ENCODE data around the gene LRBA. TPM values are rescaled to one million over a fixed set of nuclear protein-coding genes. Genes with fewer than 3 reads are reported as not detected.

Gene LRBA
- total RNA-seq, 1 donor from 2014 or later, result 39.9 TPM

DNA sequence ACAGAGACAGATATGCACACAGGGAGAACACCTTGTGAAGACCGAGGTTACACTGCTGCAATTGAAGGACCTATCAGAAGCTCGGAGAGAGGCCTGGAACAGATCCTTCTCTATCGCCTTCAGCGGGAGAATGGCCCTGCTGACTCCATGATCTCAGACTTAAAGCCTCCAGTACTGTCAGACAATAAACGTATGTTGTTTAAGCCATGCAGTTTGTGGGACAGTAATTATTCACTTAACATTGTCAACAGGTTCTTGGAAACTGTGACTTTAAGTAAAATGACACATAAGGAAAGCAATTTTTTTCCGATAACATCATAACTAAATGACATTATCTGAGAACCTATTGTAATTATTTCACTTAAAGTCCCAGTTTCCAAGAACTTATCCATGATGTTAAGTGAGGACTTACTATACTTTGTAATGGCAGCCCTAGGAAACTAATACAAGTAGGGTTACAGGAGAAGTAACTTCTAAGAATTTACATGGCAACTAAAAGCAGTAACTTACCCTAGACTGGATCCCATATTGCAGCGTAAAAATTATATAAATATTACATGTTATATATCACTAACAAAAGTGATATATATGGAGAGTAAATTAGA is 613.9 kb downstream of the LRBA start:
- Histone ChIP-seq H3K4me3 (no peak overlapping the region), H3K36me3 (peaks cover 6% of the 10 kb centered on the region), H3K27me3 (no peaks in the 10 kb centered on the region), H3K9me3 (no peaks in the 10 kb centered on the region), H3K4me1 (peaks cover 4% of the 10 kb centered on the region), H3K27ac (no peak overlapping the region)
- no peak for DNase-seq
- TF ChIP-seq, protein P1, sequence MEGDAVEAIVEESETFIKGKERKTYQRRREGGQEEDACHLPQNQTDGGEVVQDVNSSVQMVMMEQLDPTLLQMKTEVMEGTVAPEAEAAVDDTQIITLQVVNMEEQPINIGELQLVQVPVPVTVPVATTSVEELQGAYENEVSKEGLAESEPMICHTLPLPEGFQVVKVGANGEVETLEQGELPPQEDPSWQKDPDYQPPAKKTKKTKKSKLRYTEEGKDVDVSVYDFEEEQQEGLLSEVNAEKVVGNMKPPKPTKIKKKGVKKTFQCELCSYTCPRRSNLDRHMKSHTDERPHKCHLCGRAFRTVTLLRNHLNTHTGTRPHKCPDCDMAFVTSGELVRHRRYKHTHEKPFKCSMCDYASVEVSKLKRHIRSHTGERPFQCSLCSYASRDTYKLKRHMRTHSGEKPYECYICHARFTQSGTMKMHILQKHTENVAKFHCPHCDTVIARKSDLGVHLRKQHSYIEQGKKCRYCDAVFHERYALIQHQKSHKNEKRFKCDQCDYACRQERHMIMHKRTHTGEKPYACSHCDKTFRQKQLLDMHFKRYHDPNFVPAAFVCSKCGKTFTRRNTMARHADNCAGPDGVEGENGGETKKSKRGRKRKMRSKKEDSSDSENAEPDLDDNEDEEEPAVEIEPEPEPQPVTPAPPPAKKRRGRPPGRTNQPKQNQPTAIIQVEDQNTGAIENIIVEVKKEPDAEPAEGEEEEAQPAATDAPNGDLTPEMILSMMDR (IDR thresholded peaks at IDR 0.05), result no peak
- intact Hi-C loops (cut with DNase I), result no loop called here
- ATAC-seq, result no peak

DNA sequence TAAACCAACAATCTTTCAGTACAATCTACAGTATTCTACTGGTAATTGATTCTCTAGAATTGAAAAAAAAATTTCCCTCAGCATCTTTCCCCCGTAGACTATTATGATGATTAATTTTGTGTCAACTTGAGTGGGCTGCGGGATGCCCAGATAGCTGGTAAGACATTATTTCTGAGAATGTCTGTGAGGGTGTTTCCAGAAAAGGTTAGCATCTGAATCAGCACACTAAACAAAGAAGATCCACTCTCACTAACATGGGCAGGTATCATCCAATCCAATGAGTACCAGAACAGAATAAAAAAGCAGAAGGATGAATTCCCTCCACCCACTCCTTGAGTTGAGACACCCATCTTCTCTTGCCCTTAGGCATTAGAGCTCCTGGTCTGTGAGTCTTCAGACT is 619.2 kb downstream of the LRBA start:
- TF ChIP-seq, protein P1 (IDR thresholded peaks at IDR 0.05), result no peak
- intact Hi-C loops (cut with DNase I), result no loop called here
- ATAC-seq, result no peak
- DNase-seq, result no peak
- H3K27ac ChIP-seq, result no peak overlapping the region
- H3K4me3 ChIP-seq, result no peak overlapping the region
- H3K36me3 ChIP-seq, result peaks cover 6% of the 10 kb centered on the region
- no peaks in the 10 kb centered on the region for H3K9me3 ChIP-seq
- H3K4me1 ChIP-seq, result no peaks in the 10 kb centered on the region
- no peaks in the 10 kb centered on the region for H3K27me3 ChIP-seq

DNA sequence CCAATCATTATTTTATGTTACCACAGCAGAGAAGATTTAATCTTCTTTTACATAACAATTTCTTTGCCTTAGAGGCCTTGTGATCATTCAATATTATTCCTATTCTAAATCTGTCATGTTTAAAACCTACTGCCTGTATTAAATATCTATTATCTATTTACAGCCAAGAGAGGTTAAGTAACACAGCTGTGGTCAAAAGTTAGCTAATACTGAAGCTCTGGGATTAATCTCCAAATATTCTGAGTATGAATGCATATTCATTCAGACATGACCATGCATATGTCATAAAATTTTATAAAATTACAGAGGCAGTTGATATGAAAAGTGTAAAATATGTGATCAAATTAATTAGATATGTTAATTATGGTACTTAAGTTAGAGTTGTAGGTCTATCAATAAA is 621.0 kb downstream of the LRBA start:
- TF ChIP-seq, protein P1 (IDR thresholded peaks at IDR 0.05), result no peak
- DNase-seq (no peak), ATAC-seq (no peak)
- Histone ChIP-seq H3K9me3 (no peaks in the 10 kb centered on the region), H3K27ac (no peak overlapping the region), H3K4me3 (no peak overlapping the region), H3K4me1 (no peaks in the 10 kb centered on the region), H3K36me3 (no peaks in the 10 kb centered on the region), H3K27me3 (no peaks in the 10 kb centered on the region)
- intact Hi-C loops (cut with DNase I), result no loop called here

DNA sequence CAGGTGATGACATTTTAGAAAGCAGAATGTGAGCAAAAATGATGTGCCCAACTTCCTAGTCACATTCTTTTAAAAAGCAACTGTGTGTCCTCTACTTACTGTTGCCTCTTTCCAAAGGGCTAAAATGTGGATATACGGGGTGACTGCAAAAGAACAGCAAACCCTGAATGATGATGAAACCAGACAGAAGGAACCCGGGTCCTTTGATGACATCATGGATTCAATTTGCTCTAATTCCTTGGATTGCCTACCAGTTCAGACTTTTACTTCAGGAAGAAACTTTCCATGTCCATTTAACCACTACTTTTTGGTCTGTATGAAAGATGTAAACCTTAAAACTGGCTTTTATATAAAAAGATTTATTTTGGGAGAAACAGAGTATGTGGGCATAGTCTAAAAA is 624.0 kb downstream of the LRBA start:
- intact Hi-C loops (cut with DNase I), result no loop called here
- TF ChIP-seq, protein P1 (IDR thresholded peaks at IDR 0.05), result no peak
- Histone ChIP-seq H3K9me3 (no peaks in the 10 kb centered on the region), H3K27me3 (no peaks in the 10 kb centered on the region), H3K4me1 (no peaks in the 10 kb centered on the region), H3K36me3 (no peaks in the 10 kb centered on the region), H3K4me3 (no peak overlapping the region), H3K27ac (no peak overlapping the region)
- ATAC-seq (no peak), DNase-seq (no peak)

DNA sequence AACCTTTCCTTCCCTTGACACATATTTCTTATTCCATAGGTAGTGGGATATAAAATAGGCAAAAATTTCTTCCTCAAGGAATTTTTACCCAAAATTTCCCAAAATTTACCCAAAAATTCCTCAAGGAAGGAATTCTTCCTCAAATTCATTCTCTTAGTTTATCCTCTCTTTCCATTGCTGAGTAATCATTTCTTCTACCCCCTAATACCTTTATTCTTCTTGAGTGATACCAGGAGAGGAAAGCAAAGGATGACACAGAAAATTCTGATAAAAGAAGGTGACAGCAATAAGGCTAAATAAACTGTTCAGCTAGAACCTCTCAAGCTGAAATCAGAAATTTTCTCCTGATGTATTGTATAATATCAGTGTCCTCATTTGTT is 624.6 kb downstream of the LRBA start:
- ATAC-seq, result no peak
- Histone ChIP-seq H3K4me3 (no peak overlapping the region), H3K36me3 (no peaks in the 10 kb centered on the region), H3K9me3 (no peaks in the 10 kb centered on the region), H3K4me1 (no peaks in the 10 kb centered on the region), H3K27ac (no peak overlapping the region), H3K27me3 (no peaks in the 10 kb centered on the region)
- no peak for DNase-seq
- intact Hi-C loops (cut with DNase I), result no loop called here
- TF ChIP-seq, protein P1 (IDR thresholded peaks at IDR 0.05), result no peak
